ENCODE results near the gene PEF1.
A peak's percentile ranks its signal among the peaks of the same experiment; 100 is the strongest.

Gene PEF1

GRCh38 chr1:31586376-31587327 lies 58.0 kb downstream of the PEF1 start:
- TF ChIP-seq CTCF (IDR thresholded peaks at IDR 0.05; ENCODE audit: control insufficient read depth, extremely low read depth, insufficient read depth): no peak
- DNase-seq (ENCODE audit: low read depth): no peak
- no peak overlapping the region for H3K4me3 ChIP-seq (ENCODE audit: low read depth, low read length)

- DNase-seq (ENCODE audit: low read depth): no peak
- H3K4me3 ChIP-seq (ENCODE audit: low read depth, low read length): no peak overlapping the region
- TF ChIP-seq CTCF (IDR thresholded peaks at IDR 0.05; ENCODE audit: control insufficient read depth, extremely low read depth, insufficient read depth): no peak
Measured at GRCh38 chr1:31585736-31586365, 58.8 kb downstream of the PEF1 start.

GRCh38 chr1:31584869-31585735 lies 59.6 kb downstream of the PEF1 start:
- no peak for TF ChIP-seq CTCF (IDR thresholded peaks at IDR 0.05; ENCODE audit: control insufficient read depth, extremely low read depth, insufficient read depth)
- no peak for DNase-seq (ENCODE audit: low read depth)
- no peak overlapping the region for H3K4me3 ChIP-seq (ENCODE audit: low read depth, low read length)

- H3K4me3 ChIP-seq (ENCODE audit: low read depth, low read length): no peak overlapping the region
- TF ChIP-seq CTCF (IDR thresholded peaks at IDR 0.05; ENCODE audit: control insufficient read depth, extremely low read depth, insufficient read depth): no peak
- DNase-seq (ENCODE audit: low read depth): peak; percentile 64
Measured at GRCh38 chr1:31583995-31584868, 60.4 kb downstream of the PEF1 start.

- no peak for DNase-seq (ENCODE audit: low read depth)
- no peak overlapping the region for H3K4me3 ChIP-seq (ENCODE audit: low read depth, low read length)
- TF ChIP-seq CTCF (IDR thresholded peaks at IDR 0.05; ENCODE audit: control insufficient read depth, extremely low read depth, insufficient read depth): no peak
Measured at GRCh38 chr1:31583082-31583994, 61.3 kb downstream of the PEF1 start.

Data from LNCaP clone FGC (cell line).